NCI-H82 treated with DMSO at 0.1 percent for 48 hours (cell line): Measurements from ENCODE around the gene SEC14L2.
"Not testable (repeated sequence)": the region's sequence is repeated elsewhere in the genome, so short reads cannot be mapped to it uniquely, and the experiment has no call there.

Source experiments
- DNase-seq: peaks from one replicate; lab custom pipeline; 2025; ENCODE audit not compliant: unreplicated experiment; lab: John Stamatoyannopoulos, UW

Gene SEC14L2

DNA sequence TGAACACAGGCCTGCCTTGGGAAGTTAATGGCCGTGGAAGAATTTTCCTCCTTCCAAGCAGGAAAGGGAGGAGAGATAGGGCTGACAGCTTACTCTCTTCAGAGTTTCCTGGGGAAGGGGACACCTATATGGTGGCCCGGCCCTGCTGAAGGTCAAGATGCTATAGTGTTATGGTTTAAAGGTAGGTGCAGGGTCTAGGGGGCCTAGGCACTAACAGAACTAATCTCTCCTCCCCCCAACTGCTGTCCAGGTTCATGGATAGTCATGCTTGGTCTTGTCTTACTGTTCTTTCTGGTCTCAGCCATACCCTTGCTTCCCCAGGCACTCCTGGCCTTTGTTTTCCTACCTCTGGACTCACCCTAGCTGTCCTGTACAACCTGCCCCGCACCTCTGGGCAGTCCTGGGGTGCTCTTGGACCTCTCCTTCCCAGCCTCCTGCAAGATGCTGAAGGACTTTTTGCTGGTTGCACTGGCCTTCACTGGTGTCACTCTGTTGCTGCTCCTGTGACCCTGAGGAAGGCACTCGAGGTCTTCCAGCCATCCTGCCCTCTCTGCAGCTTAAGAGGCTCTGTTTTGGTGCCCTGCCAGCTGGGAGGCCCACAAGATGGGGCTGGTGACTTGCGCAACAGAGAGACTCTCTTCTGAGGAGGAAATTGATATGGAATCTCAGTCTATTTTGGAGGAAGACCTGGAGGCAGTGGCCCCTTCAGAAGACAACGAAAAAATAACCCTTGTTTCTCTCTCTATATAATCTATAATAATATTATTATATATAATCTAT, 57.1 kb downstream of the SEC14L2 start:
- DNase-seq, result no peak

DNA sequence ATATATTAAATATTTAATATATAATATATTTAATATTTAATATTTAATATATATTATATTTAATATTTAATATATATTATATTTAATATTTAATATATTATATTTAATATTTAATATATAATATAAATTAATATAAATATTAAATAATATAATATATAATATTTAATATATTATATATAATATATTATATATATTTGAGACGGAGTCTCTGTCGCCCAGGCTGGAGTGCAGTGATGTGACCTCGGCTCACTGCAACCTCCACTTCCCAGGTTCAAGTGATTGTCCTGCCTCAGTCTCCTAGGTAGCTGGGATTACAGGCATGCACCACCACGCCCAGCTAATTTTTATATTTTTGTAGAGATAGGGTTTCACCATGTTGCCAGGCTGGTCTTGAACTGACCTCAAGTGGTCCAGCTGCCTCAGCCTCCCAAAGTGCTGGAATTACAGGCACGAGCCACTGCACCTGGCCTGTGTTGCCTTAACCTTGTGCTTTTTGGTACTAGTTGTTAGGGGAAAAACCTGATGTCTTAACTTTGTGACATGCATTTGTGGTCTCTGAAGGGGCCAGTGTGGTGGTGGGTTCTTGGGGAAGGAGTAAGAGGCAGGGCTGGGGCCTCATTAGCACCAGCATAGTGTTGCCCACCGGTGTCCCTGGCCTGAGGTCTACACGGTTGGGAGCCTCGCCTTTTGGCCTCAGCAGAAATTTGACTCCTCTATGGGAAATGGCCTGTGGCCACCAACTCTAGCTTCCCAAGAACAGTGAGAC, 58.4 kb downstream of the SEC14L2 start:
- DNase-seq, result no peak

DNA sequence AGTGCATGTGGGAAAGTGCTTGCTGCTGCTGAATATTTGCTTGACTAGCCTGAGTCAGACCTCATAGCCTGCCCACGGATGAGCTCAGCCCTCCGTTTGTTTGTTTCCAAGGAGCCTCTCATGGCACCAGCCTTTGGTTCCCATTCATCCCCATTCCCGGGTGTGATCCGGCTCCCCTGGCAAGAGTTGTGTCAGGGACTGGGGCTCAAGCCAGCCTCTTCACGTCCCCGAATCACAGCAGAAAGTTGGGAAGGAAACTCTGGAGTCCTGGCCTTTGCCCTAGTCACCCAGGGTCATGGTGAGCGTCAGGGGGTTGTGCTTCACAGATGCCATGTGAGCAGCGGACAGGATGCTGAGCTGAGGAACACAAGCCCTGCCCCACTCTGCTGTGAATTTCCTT, 61.2 kb downstream of the SEC14L2 start:
- no peak for DNase-seq

GRCh38 chr22:30459181-30460052, 62.6 kb downstream of the SEC14L2 start:
- no peak for DNase-seq

DNA sequence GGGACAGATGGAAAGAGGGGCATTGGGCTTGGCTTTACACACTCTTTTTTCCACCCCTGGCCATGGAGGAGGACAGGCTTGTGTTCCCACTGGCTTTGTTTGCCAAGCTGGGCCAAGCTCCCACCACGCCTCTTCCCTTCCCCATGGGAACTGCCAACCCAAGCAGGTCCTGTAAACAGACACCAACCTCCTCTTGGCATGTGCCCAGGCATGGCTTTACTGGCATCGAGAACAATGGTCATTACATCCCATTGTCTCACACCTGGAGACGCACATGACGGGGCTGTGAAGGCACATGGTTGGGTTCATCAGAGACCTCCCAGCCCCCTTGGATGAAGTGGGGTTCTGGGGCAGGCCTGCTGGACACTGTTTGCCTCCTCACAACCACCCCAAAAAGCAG, 63.3 kb downstream of the SEC14L2 start:
- no peak for DNase-seq

- not testable (repeated sequence) for DNase-seq
These were observed 63.7 kb downstream of the SEC14L2 start for GRCh38 chr22:30460555-30460954.

- no peak for DNase-seq
These were observed 72.3 kb downstream of the SEC14L2 start for GRCh38 chr22:30469165-30469564.

GRCh38 chr22:30470655-30471054, 73.8 kb downstream of the SEC14L2 start:
- no peak for DNase-seq

DNA sequence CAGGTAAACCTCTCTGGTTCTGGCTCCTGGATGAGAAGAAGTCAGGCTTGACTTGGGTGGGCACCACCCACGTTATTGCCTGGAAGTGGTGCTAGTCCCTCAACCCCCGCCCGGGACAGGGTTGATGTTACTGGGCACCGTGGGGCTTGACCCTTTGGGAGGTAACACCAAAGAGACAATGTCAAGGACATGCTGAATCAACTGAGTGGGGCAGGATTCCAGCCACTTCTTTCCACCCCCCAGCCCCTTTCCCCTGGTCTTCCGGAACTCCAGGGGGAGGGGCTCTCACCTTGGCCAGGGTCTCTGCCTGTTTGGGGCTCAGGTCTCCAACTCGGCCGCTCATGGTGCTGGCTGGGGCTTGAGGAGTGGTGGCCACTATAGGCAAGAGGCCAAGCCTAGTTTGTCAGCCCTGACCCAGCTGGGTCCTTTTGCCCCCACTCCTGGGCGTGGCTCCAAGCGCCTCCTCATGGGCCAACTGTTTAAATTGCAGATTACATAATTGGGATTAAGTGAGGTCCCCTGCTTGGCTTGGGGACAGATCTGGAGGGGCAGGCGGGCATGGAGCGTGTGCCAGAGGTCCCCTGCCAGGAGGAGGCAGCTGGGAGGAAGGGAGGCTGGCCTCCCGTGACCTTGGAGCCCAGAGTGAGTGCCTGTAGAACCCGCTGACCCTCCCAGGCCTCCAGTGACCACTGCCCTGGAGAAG, 74.9 kb downstream of the SEC14L2 start, which contains the start of gene SEC14L3:
SEC14L3 (minus strand) TSS at position 402 of the 703 bp plus-strand sequence; CDS start at position 343, 59 bp downstream.
- no peak for DNase-seq

- DNase-seq, result no peak
These were observed 76.3 kb downstream of the SEC14L2 start for GRCh38 chr22:30472994-30473720.

DNA sequence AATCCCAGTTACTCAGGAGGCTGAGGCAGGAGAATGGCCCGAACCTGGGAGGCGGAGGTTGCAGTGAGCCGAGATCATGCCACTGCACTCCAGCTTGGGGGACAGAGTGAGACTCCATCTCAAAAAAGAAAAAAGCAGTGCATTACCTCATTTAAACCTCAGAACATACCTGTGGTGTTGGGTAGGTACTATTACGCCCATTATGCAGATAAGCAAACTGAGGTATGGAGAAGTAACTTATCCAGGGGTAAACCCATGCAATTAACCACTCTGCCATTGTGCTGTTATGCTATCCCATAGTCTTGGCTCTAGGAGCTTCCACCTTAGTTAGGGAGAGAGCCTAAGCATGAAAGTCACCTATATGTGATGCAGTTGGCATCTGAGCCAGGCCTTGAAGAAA, 77.3 kb downstream of the SEC14L2 start:
- DNase-seq, result no peak
